ENCODE data around the gene METTL8.

Gene METTL8

DNA sequence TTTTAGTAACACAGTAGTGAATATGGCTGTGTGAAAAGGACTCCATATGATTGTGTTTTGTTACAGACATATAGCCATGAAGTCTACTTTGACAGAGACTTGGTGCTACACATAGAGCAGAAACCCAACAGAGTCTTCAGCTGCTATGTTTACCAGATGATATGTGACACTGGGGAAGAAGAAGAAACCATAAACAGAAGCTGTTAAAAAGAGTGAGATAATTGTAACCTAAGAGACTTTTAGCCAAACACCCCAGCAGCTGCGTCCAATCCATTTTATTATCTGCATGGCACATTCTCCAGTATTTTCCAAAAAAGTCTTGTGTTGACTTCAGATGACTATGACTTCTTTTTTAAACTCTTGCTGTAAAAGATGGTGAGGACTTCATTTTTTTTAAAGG lies 47.1 kb upstream of the METTL8 start:
- Histone ChIP-seq H3K27me3 (replicated peaks; ENCODE audit: insufficient read depth, low read length) (no peaks in the 10 kb centered on the region), H3K4me2 (ENCODE audit: low read depth, low read length) (no peak overlapping the region), H3K9me2 (replicated peaks; ENCODE audit: insufficient read depth, low read length) (no peaks in the 10 kb centered on the region), H4K20me1 (ENCODE audit: insufficient read depth, low read length) (no peaks in the 10 kb centered on the region), H3K27ac (ENCODE audit: low read length) (no peak overlapping the region), H2AFZ (ENCODE audit: low read length) (no peak overlapping the region), H3K9me3 (replicated peaks; ENCODE audit: insufficient read depth, low read length) (no peaks in the 10 kb centered on the region), H3K4me1 (ENCODE audit: low read length) (peaks cover 7% of the 10 kb centered on the region), H3K36me3 (replicated peaks; ENCODE audit: insufficient read depth, low read length) (no peaks in the 10 kb centered on the region), H3F3A (ENCODE audit: insufficient read depth, low read length) (no peaks in the 10 kb centered on the region), H3K4me3 (ENCODE audit: low read length) (no peak overlapping the region), H3K9ac (ENCODE audit: low read length) (no peak overlapping the region), H3K79me2 (ENCODE audit: low read length) (no peaks in the 10 kb centered on the region)
- TF ChIP-seq EZH2phosphoT487 (IDR thresholded peaks at IDR 0.05; ENCODE audit: low read length) (no peak), EZH2 (optimal IDR thresholded peaks at IDR 0.05; ENCODE audit: low read depth, low read length) (no peak), CTCF (IDR thresholded peaks at IDR 0.05; ENCODE audit: low read length) (no peak)
- DNase-seq, result no peak

- DNase-seq, result no peak
- H3K27me3 ChIP-seq (replicated peaks; ENCODE audit: insufficient read depth, low read length), result no peaks in the 10 kb centered on the region
- no peak overlapping the region for H2AFZ ChIP-seq (ENCODE audit: low read length)
- H3K9me3 ChIP-seq (replicated peaks; ENCODE audit: insufficient read depth, low read length), result no peaks in the 10 kb centered on the region
- peaks cover 7% of the 10 kb centered on the region for H3K4me1 ChIP-seq (ENCODE audit: low read length)
- H3K4me3 ChIP-seq (ENCODE audit: low read length), result no peak overlapping the region
- H3K27ac ChIP-seq (ENCODE audit: low read length), result no peak overlapping the region
- TF ChIP-seq CTCF (IDR thresholded peaks at IDR 0.05; ENCODE audit: low read length), result no peak
- TF ChIP-seq EZH2phosphoT487 (IDR thresholded peaks at IDR 0.05; ENCODE audit: low read length), result no peak
- TF ChIP-seq EZH2 (optimal IDR thresholded peaks at IDR 0.05; ENCODE audit: low read depth, low read length), result no peak
- no peaks in the 10 kb centered on the region for H3K79me2 ChIP-seq (ENCODE audit: low read length)
- no peaks in the 10 kb centered on the region for H3K36me3 ChIP-seq (replicated peaks; ENCODE audit: insufficient read depth, low read length)
- H3F3A ChIP-seq (ENCODE audit: insufficient read depth, low read length), result no peaks in the 10 kb centered on the region
- no peaks in the 10 kb centered on the region for H3K9me2 ChIP-seq (replicated peaks; ENCODE audit: insufficient read depth, low read length)
- H3K9ac ChIP-seq (ENCODE audit: low read length), result no peak overlapping the region
- H4K20me1 ChIP-seq (ENCODE audit: insufficient read depth, low read length), result no peaks in the 10 kb centered on the region
- no peak overlapping the region for H3K4me2 ChIP-seq (ENCODE audit: low read depth, low read length)
Measured at GRCh38 chr2:171479154-171479814, 45.5 kb upstream of the METTL8 start.

GRCh38 chr2:171478345-171478744 lies 44.6 kb upstream of the METTL8 start:
- Histone ChIP-seq H3K9me3 (replicated peaks; ENCODE audit: insufficient read depth, low read length) (no peaks in the 10 kb centered on the region), H3K4me2 (ENCODE audit: low read depth, low read length) (no peak overlapping the region), H2AFZ (ENCODE audit: low read length) (no peak overlapping the region), H3F3A (ENCODE audit: insufficient read depth, low read length) (no peaks in the 10 kb centered on the region), H3K4me3 (ENCODE audit: low read length) (no peak overlapping the region), H3K27ac (ENCODE audit: low read length) (no peak overlapping the region), H3K27me3 (replicated peaks; ENCODE audit: insufficient read depth, low read length) (no peaks in the 10 kb centered on the region), H4K20me1 (ENCODE audit: insufficient read depth, low read length) (no peaks in the 10 kb centered on the region), H3K79me2 (ENCODE audit: low read length) (no peaks in the 10 kb centered on the region), H3K36me3 (replicated peaks; ENCODE audit: insufficient read depth, low read length) (no peaks in the 10 kb centered on the region), H3K4me1 (ENCODE audit: low read length) (peaks cover 7% of the 10 kb centered on the region), H3K9ac (ENCODE audit: low read length) (no peak overlapping the region), H3K9me2 (replicated peaks; ENCODE audit: insufficient read depth, low read length) (no peaks in the 10 kb centered on the region)
- TF ChIP-seq EZH2phosphoT487 (IDR thresholded peaks at IDR 0.05; ENCODE audit: low read length) (no peak), EZH2 (optimal IDR thresholded peaks at IDR 0.05; ENCODE audit: low read depth, low read length) (no peak), CTCF (IDR thresholded peaks at IDR 0.05; ENCODE audit: low read length) (no peak)
- DNase-seq, result no peak

Measured in MM.1S (cell line).